Cardiac fibroblast (primary cell): Measurements from ENCODE around the gene FREY1.
A peak's percentile ranks its signal among the peaks of the same experiment; 100 is the strongest.

Experiments used
- DNase-seq, 2 donors: peaks; one replicate each; pipeline versions ENCODE4 v3.0.0 to v3.0.0-alpha.2; 2010; ENCODE audit warnings: low read depth in 2 of 2
- H3K4me3 ChIP-seq, 2 donors: replicated peaks in 1 of 2; 1 replicate in 1 of 2; 2 replicates in 1 of 2; pipeline ENCODE4 v1.5.1; 2011; ENCODE audit warnings: low read depth in 2 of 2, low read length in 2 of 2, mild to moderate bottlenecking in 2 of 2, moderate library complexity in 1 of 2
- TF ChIP-seq, protein P1 (sequence below): IDR thresholded peaks from one replicate; pipeline ENCODE4 v1.5.1; 2011; ENCODE audit warnings: low read depth, mild to moderate bottlenecking, low read length, inconsistent platforms

FREY1 gene

DNA sequence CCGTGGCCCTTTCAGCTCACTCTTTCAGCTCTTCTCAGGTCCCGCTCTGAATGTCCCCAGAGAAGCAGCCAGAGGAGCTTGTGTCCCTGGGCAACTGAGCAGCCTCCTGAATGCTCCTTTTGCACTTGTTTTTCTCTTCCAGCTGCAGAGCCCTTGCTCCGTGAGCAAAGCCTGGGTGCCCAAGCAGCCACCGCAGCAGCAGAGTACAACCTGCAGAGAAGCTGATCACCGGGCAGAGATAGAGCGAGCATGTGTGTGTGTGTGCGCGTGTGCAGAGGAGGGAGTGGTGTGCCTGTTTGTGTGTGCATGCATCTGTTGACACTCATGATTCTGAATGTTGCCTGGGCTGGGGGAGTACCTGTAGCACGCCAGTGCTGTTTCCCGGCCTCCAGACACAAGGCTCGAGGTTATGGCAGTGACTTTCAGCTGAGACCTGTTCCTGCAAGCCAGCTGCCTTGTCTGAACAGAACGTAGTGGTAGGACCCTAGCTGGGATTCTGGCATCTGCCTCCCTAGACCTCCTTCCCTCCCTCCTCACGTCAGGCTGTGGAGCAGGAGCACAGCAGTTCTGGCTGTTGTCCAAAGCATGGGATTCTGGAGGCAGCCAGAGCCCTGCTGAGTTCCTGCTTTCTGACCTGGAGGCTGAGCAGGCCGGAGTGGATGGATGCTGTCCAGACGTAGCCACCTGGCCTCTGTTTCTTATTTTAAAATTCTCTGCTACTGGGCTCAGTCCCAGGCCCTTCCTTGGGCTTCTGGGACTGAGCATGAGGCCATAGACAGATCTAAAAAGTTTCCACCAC, 26.1 kb downstream of the FREY1 start:
- peak in 1 of 2 donors; percentile 17 for DNase-seq
- TF ChIP-seq, protein P1, sequence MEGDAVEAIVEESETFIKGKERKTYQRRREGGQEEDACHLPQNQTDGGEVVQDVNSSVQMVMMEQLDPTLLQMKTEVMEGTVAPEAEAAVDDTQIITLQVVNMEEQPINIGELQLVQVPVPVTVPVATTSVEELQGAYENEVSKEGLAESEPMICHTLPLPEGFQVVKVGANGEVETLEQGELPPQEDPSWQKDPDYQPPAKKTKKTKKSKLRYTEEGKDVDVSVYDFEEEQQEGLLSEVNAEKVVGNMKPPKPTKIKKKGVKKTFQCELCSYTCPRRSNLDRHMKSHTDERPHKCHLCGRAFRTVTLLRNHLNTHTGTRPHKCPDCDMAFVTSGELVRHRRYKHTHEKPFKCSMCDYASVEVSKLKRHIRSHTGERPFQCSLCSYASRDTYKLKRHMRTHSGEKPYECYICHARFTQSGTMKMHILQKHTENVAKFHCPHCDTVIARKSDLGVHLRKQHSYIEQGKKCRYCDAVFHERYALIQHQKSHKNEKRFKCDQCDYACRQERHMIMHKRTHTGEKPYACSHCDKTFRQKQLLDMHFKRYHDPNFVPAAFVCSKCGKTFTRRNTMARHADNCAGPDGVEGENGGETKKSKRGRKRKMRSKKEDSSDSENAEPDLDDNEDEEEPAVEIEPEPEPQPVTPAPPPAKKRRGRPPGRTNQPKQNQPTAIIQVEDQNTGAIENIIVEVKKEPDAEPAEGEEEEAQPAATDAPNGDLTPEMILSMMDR, result no peak
- H3K4me3 ChIP-seq, result no peak overlapping the region

DNA sequence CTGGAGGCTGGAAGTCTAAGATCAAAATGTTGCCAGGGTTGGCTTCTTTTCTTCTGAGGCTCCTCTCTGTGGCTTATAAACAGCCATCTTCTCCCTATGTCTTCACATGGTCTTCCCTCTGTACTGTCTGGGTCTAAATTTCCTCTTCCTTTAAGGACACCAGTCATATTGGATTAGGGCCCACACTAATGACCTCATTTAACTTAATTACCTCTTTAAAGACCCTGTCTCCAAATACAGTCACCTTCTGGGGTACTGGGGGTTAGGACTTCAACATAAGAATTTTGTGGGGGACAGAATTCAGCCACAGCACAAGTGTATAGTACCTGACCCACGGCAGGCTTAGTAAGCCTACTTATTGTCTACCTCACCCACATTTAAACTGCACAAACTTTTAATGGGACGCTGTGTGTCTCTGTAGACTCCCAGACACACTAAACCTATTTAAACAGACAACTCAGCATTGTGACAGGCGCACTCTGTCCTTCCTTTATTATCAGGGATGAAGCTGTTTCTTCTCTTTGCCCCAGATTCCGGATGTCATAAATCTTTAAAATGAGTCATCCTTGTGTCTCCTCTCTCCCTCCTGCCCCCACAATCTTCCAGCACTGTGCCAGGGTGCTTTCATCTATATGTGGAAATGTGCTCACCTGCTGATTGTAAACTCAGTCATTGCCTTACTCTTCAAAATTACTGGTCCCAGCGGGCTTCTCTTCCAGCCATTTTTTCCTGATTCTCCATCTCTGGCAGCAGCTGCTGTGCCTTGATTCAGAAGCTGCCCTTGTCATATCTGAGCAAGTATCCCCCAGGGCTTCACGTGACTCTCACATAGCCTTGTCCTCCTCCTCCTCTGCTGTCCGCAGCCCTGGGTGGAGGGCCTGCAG, 27.0 kb downstream of the FREY1 start:
- H3K4me3 ChIP-seq, result no peak overlapping the region
- peak in 1 of 2 donors; percentile 15 for DNase-seq
- TF ChIP-seq, protein P1, result no peak

DNA sequence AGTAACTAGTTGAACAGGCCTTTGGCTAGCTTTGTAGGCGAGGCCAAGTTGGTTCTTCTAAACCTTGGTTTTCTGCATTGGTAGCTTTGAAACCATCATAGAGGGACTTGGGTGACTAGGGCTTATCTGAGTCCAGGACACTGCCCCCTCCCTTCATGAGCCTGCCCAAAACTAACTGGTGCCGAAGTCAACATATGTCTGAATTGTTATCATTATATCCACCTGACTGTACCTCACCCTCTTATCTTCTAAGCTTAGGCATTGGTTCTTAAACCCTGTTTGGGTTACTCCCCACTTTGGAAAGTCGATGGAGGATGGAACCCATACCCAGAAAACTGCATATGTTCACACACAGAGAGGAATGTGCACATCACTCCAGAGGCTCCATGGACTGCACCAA, 29.2 kb downstream of the FREY1 start:
- DNase-seq, result no peak
- TF ChIP-seq, protein P1, result no peak
- H3K4me3 ChIP-seq, result no peak overlapping the region

DNA sequence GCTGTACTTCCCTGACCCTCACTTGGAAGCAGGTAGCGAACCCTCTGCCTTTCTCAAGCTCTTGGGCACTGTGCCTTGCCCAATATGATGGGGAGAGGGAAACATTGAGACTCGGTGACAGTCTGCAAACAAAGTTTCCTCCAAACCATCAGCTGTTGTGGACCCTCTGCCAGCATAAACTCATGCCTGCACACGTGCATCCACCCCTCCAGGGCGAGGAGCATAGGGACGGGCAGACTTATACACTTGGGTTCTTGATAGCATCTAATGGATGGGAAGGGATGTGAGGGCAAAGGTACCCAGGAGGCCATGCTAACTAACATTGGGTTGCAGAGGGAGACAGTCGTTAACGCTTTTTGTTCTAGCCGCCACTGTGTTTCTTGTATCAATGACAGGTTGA, 29.9 kb downstream of the FREY1 start:
- TF ChIP-seq, protein P1, result no peak

DNA sequence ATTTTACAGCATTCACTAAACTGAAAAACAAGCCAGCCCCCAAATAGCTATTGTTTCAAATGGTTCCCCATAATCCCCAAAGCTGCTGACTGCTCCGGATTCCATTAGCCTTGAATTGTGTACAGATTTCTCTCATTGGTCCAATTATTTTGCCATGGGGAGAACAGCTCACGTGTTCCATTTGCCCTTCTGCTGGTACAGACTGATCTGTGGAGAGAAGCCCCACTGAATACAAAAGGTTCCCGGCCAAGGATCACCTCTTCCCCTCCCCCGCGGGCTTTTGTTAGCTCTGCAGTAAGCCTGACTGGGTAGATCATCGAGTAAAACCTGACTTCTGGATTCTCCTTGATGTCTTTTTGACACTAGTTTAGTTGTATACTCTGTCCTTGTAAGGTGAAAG, 30.7 kb downstream of the FREY1 start:
- no peak for DNase-seq
- TF ChIP-seq, protein P1, result no peak

More for the DNA sequence above, 29.9 kb downstream of the FREY1 start:
- H3K4me3 ChIP-seq, result no peak overlapping the region
- DNase-seq, result no peak

DNA sequence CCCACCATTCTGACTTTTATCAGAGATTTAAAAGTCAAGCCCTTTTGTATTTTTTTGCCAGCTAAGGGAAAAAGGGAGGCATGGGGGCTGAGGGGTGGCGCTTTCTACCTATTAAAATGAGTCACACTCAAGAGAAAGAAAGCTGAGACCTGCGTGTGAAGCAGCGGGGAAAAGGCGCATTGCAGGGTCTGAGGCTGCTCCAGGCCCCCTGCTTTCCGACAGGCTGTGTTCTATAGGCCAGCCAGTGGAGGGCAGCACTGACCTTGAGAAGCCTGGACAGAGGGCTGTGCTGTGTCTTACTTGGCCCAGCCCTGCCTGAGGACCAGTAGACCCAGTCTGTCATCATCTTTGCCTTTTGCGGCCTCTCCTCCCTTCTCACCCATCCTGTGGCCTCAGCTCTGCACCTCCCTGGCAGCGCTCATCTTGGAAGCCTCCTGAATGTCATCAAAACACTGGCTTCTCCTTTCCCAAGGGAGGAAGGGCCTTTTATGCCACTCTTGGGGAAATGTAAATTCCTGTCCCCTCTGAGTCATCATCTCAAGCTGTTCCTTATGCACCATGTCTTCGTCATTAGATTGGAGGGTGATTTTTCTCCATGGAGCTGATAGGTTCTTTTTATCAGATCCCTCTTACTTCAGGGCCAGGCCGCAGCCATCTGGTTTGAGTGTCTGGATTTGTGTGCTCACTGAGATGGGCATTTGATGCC, 34.3 kb downstream of the FREY1 start:
- TF ChIP-seq, protein P1, result peak; percentile 86
- DNase-seq, result peak; percentile 80 to 84
- H3K4me3 ChIP-seq, result no peak overlapping the region

More for the DNA sequence above, 30.7 kb downstream of the FREY1 start:
- H3K4me3 ChIP-seq, result no peak overlapping the region
